CD14-positive monocyte (primary cell): Measurements from ENCODE around the gene NAB1. TPM values are rescaled to one million over a fixed set of nuclear protein-coding genes. Genes with fewer than 3 reads are reported as not detected.
A peak's percentile ranks its signal among the peaks of the same experiment; 100 is the strongest.

ENCODE experiments used
- DNase-seq, 3 donors: peaks; one replicate each; pipeline ENCODE4 v3.0.0-alpha.2; 2011 to 2022
- H2AFZ ChIP-seq: 2 replicates; pipeline ENCODE4 v1.6.0; 2012; ENCODE audit warnings: mild to moderate bottlenecking, low read depth, low read length, inconsistent platforms; ENCODE audit not compliant: insufficient read depth, poor library complexity, severe bottlenecking
- H3K27ac ChIP-seq, 2 donors: 1 replicate in 1 of 2; 2 replicates in 1 of 2; pipeline ENCODE4 v1.5.1; 2012 to 2013; ENCODE audit warnings: low read length in 2 of 2, control low read depth in 1 of 2, inconsistent platforms in 1 of 2, low read depth in 1 of 2, mild to moderate bottlenecking in 1 of 2
- H3K27me3 ChIP-seq, 2 donors: one replicate each; pipeline versions ENCODE4 v1.6.0 to v1.6.1; 2011 to 2013; ENCODE audit warnings: low read length in 2 of 2; ENCODE audit not compliant: control insufficient read depth in 2 of 2, insufficient read depth in 2 of 2
- H3K36me3 ChIP-seq, 2 donors: replicated peaks in 1 of 2; 1 replicate in 1 of 2; 2 replicates in 1 of 2; pipeline versions ENCODE4 v1.5.1 to v1.6.1; 2012 to 2013; ENCODE audit warnings: low read length in 2 of 2, control low read depth in 1 of 2, inconsistent platforms in 1 of 2, mild to moderate bottlenecking in 1 of 2; ENCODE audit not compliant: insufficient read depth in 2 of 2, control insufficient read depth in 1 of 2
- H3K4me1 ChIP-seq, 2 donors: 1 replicate in 1 of 2; 2 replicates in 1 of 2; pipeline versions ENCODE4 v1.5.1 to v1.6.1; 2012 to 2013; ENCODE audit warnings: low read length in 2 of 2, control low read depth in 1 of 2, inconsistent platforms in 1 of 2, mild to moderate bottlenecking in 1 of 2, moderate library complexity in 1 of 2; ENCODE audit not compliant: insufficient read depth in 2 of 2, control insufficient read depth in 1 of 2
- H3K4me2 ChIP-seq: replicated peaks from 2 replicates; pipeline ENCODE3; 2012; ENCODE audit warnings: low read length, moderate library complexity, mild to moderate bottlenecking; ENCODE audit not compliant: poor library complexity, severe bottlenecking; ENCODE audit errors: extremely low read depth
- H3K4me3 ChIP-seq, 3 experiments: fragments of 200-600 bp in 1 of 3; sonication (generic) in 1 of 3; replicated peaks in 1 of 3; 1 replicate in 2 of 3; 2 replicates in 1 of 3; pipeline ENCODE4 v1.5.1; 2011 to 2013; ENCODE audit warnings: low read length in 3 of 3, mild to moderate bottlenecking in 3 of 3, control low read depth in 2 of 3, low read depth in 2 of 3, inconsistent platforms in 1 of 3, moderate library complexity in 1 of 3
- H3K79me2 ChIP-seq: 2 replicates; pipeline ENCODE4 v1.6.0; 2012; ENCODE audit warnings: mild to moderate bottlenecking, control low read depth, inconsistent platforms, low read length, moderate library complexity; ENCODE audit not compliant: insufficient read depth
- H3K9ac ChIP-seq: 2 replicates; pipeline ENCODE4 v1.6.0; 2017; ENCODE audit warnings: low read length, mild to moderate bottlenecking; ENCODE audit not compliant: insufficient read depth, poor library complexity, severe bottlenecking
- H3K9me3 ChIP-seq, 2 donors: replicated peaks in 1 of 2; 1 replicate in 1 of 2; 2 replicates in 1 of 2; pipeline versions ENCODE4 v1.5.1 to v1.6.1; 2012 to 2013; ENCODE audit warnings: low read length in 2 of 2, control low read depth in 1 of 2; ENCODE audit not compliant: control insufficient read depth in 1 of 2, insufficient read depth in 1 of 2
- H4K20me1 ChIP-seq: 2 replicates; pipeline ENCODE4 v1.6.0; 2012; ENCODE audit warnings: mild to moderate bottlenecking, low read length, control low read depth, moderate library complexity; ENCODE audit not compliant: insufficient read depth
- H3K27ac Mint-ChIP-seq, 7 donors: one replicate each; pipeline ENCODE4 v1.8.0; 2020; ENCODE audit warnings: mild to moderate bottlenecking in 7 of 7, mixed read lengths in 7 of 7, moderate library complexity in 6 of 7, inconsistent platforms in 2 of 7
- H3K27me3 Mint-ChIP-seq, 3 donors: one replicate each; pipeline ENCODE4 v1.8.0; 2021 to 2022; ENCODE audit warnings: low read depth in 3 of 3, mild to moderate bottlenecking in 3 of 3, mixed read lengths in 3 of 3, moderate library complexity in 3 of 3, inconsistent platforms in 1 of 3
- H3K36me3 Mint-ChIP-seq, 2 donors: one replicate each; pipeline ENCODE4 v1.8.0; 2020; ENCODE audit warnings: mixed read lengths in 2 of 2, inconsistent platforms in 1 of 2, mild to moderate bottlenecking in 1 of 2
- H3K4me1 Mint-ChIP-seq: one replicate; pipeline ENCODE4 v1.8.0; 2020; ENCODE audit warnings: mild to moderate bottlenecking, mixed read lengths
- H3K4me3 Mint-ChIP-seq, 2 donors: one replicate each; pipeline ENCODE4 v1.8.0; 2020; ENCODE audit warnings: mild to moderate bottlenecking in 2 of 2, mixed read lengths in 2 of 2, moderate library complexity in 1 of 2
- H3K9me3 Mint-ChIP-seq, 7 donors: one replicate each; pipeline ENCODE4 v1.8.0; 2020 to 2022; ENCODE audit warnings: mixed read lengths in 7 of 7, mild to moderate bottlenecking in 6 of 7, moderate library complexity in 6 of 7, inconsistent platforms in 2 of 7
- WGBS: methylation state at CpG from one replicate; pipeline ENCODE4 v1.1.5; 2013; ENCODE audit warnings: missing lambda C conversion rate; ENCODE audit not compliant: insufficient coverage; 5-methylcytosine and 5-hydroxymethylcytosine counted together
- intact Hi-C, 2 donors: fragments of 100-400 bp; cut with micrococcal nuclease; formaldehyde crosslinking; loops; one replicate each; pipeline versions ENCODE4 v1.15.0 to v1.15.1; 2023
- polyA plus RNA-seq, 3 donors: library from polyadenylated mRNA; depleted of rRNA in 1 of 3; unstranded in 2 of 3; stranded (reverse) in 1 of 3; fragments of 300-500 nt in 2 of 3; fragments of >200 nt in 1 of 3; fragmentation: Illumina TruSeq in 2 of 3; gene quantifications; 1 replicate in 2 of 3; 2 replicates in 1 of 3; pipeline ENCODE4 v1.2.3, GENCODE V29; 2012 to 2021
- TF ChIP-seq, protein P1 (sequence below): fragments of 200-600 bp; IDR thresholded peaks from one replicate; pipeline ENCODE4 v1.8.0; 2022; ENCODE audit warnings: antibody characterized with exemption, mild to moderate bottlenecking

The NAB1 gene
- polyA plus RNA-seq, 3 donors, result 2.9 to 15.5 (median 3.1) TPM

DNA sequence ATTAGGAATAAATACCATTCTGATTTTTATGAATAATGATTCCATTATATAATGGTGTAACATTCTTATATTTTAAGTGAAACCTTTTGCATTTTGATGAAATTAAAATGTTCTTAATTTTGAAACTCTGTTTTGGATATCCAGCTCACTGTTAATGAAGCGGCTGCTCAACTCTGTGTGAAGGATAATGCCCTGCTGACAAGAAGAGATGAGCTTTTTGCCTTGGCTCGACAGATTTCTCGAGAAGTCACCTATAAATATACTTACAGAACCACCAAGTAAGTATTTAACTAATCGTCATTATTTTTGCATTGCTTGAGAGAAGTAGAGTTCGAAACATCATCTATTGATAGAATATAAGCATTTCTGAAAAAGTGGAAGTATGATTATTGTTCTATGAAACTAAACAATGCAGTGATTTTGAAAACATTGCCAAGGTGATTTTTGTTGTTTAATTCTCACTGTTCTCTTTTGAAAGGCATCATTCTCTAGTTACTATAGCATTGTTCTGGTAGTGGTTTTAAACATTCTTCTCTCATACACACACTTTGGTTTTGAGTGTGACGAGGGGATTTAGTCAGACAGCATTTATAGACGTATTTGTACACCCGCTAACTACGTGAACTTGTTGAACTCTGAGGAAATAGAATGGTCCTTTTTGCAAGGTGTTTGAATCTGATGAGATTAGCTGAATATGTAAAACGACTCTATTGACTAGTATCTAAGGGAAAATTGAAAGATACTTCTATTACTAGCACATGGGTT lies 21.5 kb downstream of the NAB1 start:
- peaks cover 24% of the 10 kb centered on the region for H4K20me1 ChIP-seq
- no peaks in the 10 kb centered on the region for H3K27me3 ChIP-seq
- H3K9me3 ChIP-seq, result no peaks in the 10 kb centered on the region
- Mint-ChIP-seq H3K27ac (peak overlapping the region in 2 of 7 donors; percentile 34 to 40), H3K9me3 (peaks cover 0 to 2% (median 0%) of the 10 kb centered on the region in 7 donors), H3K4me1 (peaks cover 9% of the 10 kb centered on the region), H3K36me3 (peaks cover 50 to 57% of the 10 kb centered on the region in 2 donors), H3K4me3 (no peak overlapping the region), H3K27me3 (no peaks in the 10 kb centered on the region)
- peaks cover 0 to 5% of the 10 kb centered on the region in 2 donors for H3K4me1 ChIP-seq
- TF ChIP-seq, protein P1, sequence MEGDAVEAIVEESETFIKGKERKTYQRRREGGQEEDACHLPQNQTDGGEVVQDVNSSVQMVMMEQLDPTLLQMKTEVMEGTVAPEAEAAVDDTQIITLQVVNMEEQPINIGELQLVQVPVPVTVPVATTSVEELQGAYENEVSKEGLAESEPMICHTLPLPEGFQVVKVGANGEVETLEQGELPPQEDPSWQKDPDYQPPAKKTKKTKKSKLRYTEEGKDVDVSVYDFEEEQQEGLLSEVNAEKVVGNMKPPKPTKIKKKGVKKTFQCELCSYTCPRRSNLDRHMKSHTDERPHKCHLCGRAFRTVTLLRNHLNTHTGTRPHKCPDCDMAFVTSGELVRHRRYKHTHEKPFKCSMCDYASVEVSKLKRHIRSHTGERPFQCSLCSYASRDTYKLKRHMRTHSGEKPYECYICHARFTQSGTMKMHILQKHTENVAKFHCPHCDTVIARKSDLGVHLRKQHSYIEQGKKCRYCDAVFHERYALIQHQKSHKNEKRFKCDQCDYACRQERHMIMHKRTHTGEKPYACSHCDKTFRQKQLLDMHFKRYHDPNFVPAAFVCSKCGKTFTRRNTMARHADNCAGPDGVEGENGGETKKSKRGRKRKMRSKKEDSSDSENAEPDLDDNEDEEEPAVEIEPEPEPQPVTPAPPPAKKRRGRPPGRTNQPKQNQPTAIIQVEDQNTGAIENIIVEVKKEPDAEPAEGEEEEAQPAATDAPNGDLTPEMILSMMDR, result no peak
- no peak overlapping the region for H2AFZ ChIP-seq
- no CpG with 5 or more reads among the region's 10 CpGs for WGBS
- no peak overlapping the region for H3K4me2 ChIP-seq
- intact Hi-C loops, result no loop called here
- H3K9ac ChIP-seq, result no peak overlapping the region
- DNase-seq, result no peak
- H3K79me2 ChIP-seq, result peaks cover 33% of the 10 kb centered on the region
- H3K4me3 ChIP-seq, result no peak overlapping the region
- peaks cover 55 to 67% of the 10 kb centered on the region in 2 donors for H3K36me3 ChIP-seq
- H3K27ac ChIP-seq, result no peak overlapping the region

DNA sequence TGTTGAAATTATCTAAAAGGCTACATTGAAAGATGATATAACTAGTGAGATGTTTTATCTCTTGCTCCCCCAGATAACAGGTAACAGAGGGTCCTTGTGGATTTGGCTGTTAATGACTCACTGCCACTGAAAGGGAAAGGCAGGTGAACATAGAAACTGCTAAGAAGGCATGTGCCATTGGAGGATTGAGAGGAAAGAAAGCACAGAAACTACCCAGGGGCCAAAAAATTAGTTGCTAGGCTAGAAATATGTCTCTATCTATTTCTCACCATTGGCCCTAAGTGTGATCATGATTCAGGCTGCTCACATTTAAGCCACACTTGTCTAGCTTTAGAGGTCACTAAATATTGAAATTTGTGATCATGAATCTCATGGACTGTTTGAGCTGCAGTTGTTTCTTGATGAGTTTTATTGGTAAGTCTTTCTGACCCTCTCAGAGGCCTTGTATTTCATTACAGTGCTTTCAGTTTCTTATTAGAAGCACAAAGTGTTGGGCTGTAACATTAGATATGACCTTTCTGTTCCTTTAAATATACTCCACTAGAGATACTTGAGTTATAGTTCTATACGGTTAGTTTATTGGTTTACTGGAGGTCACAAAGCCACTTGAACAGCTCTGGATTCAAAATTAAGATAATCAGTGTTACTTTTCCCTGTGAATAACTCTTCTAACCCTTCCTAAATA lies 26.2 kb downstream of the NAB1 start:
- WGBS, result no CpG with 5 or more reads among the region's 1 CpG
- no peaks in the 10 kb centered on the region for H3K27me3 Mint-ChIP-seq
- TF ChIP-seq, protein P1, result no peak
- H3K9me3 Mint-ChIP-seq, result peaks cover 0 to 4% (median 0%) of the 10 kb centered on the region in 7 donors
- H3K4me3 Mint-ChIP-seq, result no peak overlapping the region
- H3K36me3 ChIP-seq, result peaks cover 61 to 90% of the 10 kb centered on the region in 2 donors
- no peak overlapping the region for H3K27ac ChIP-seq
- H3K27ac Mint-ChIP-seq, result peak overlapping the region in 2 of 7 donors; percentile 73 to 74
- H3K27me3 ChIP-seq, result no peaks in the 10 kb centered on the region
- no peak overlapping the region for H3K9ac ChIP-seq
- H3K4me3 ChIP-seq, result no peak overlapping the region
- H3K4me1 Mint-ChIP-seq, result peaks cover 13% of the 10 kb centered on the region
- no peak for DNase-seq
- peaks cover under 1% of the 10 kb centered on the region for H4K20me1 ChIP-seq
- H3K36me3 Mint-ChIP-seq, result peaks cover 61 to 77% of the 10 kb centered on the region in 2 donors
- H3K4me2 ChIP-seq, result no peak overlapping the region
- peaks cover 3% of the 10 kb centered on the region for H3K79me2 ChIP-seq
- no peak overlapping the region for H2AFZ ChIP-seq
- intact Hi-C loops, result no loop called here
- no peaks in the 10 kb centered on the region for H3K4me1 ChIP-seq
- no peaks in the 10 kb centered on the region for H3K9me3 ChIP-seq
